Progenitor cell of endocrine pancreas (in vitro differentiated cells): ENCODE data around the gene KCNMB1. TPM values are rescaled to one million over a fixed set of nuclear protein-coding genes. Genes with fewer than 3 reads are reported as not detected.

Experiments used
- DNase-seq: peaks from one replicate; pipeline ENCODE4 v3.0.0; 2021; ENCODE audit warnings: low spot score; ENCODE audit not compliant: unreplicated experiment
- H3K27ac Mint-ChIP-seq: 2 replicates; pipeline ENCODE4 v1.8.0; 2021; ENCODE audit warnings: mild to moderate bottlenecking, moderate library complexity, mixed read lengths
- H3K27me3 Mint-ChIP-seq: 2 replicates; pipeline ENCODE4 v1.8.0; 2021; ENCODE audit warnings: mixed read lengths
- H3K36me3 Mint-ChIP-seq: 2 replicates; pipeline ENCODE4 v1.8.0; 2022; ENCODE audit warnings: mixed read lengths; ENCODE audit not compliant: insufficient read depth
- H3K4me1 Mint-ChIP-seq: 2 replicates; pipeline ENCODE4 v1.8.0; 2021; ENCODE audit warnings: low read depth, mixed read lengths
- H3K4me3 Mint-ChIP-seq: 2 replicates; pipeline ENCODE4 v1.8.0; 2021; ENCODE audit warnings: low read depth, mild to moderate bottlenecking, moderate library complexity, mixed read lengths
- H3K9me3 Mint-ChIP-seq: 2 replicates; pipeline ENCODE4 v1.8.0; 2021; ENCODE audit warnings: low read depth, mixed read lengths
- total RNA-seq: library from RNA; stranded (reverse); gene quantifications from 2 replicates; pipeline ENCODE4 v1.2.1, GENCODE V29; 2021
- TF ChIP-seq, protein P1 (sequence below): fragments of 200-600 bp; sonication (generic); IDR thresholded peaks from one replicate; pipeline ENCODE4 v1.5.0; 2021; ENCODE audit warnings: antibody characterized with exemption, mild to moderate bottlenecking; ENCODE audit not compliant: unreplicated experiment

The KCNMB1 gene
- total RNA-seq, 1 donor from 2014 or later: not detected

DNA sequence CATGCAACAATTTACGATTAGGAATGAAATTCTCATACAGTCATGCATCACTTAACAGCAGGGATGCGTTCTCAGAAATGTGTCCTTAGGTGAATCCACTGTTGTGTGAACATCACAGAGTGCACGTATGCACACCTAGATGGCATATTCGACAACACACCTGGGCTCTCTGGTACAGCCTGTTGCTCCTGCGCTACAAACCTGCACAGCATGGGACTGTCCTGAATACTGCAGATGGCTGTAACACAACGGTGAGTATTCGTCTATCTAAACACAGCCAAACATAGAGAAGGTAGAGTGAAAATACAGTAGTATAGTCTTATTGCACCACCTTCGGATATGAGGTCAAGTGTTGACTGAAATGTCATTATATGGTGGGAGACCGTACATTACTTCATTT is 47.6 kb downstream of the KCNMB1 start:
- TF ChIP-seq, protein P1, sequence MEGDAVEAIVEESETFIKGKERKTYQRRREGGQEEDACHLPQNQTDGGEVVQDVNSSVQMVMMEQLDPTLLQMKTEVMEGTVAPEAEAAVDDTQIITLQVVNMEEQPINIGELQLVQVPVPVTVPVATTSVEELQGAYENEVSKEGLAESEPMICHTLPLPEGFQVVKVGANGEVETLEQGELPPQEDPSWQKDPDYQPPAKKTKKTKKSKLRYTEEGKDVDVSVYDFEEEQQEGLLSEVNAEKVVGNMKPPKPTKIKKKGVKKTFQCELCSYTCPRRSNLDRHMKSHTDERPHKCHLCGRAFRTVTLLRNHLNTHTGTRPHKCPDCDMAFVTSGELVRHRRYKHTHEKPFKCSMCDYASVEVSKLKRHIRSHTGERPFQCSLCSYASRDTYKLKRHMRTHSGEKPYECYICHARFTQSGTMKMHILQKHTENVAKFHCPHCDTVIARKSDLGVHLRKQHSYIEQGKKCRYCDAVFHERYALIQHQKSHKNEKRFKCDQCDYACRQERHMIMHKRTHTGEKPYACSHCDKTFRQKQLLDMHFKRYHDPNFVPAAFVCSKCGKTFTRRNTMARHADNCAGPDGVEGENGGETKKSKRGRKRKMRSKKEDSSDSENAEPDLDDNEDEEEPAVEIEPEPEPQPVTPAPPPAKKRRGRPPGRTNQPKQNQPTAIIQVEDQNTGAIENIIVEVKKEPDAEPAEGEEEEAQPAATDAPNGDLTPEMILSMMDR: no peak
- no peak overlapping the region for H3K4me3 Mint-ChIP-seq
- H3K36me3 Mint-ChIP-seq: no peaks in the 10 kb centered on the region
- no peak overlapping the region for H3K27ac Mint-ChIP-seq
- H3K9me3 Mint-ChIP-seq: peaks cover 12% of the 10 kb centered on the region
- H3K27me3 Mint-ChIP-seq: peaks cover 13% of the 10 kb centered on the region
- DNase-seq: no peak
- no peaks in the 10 kb centered on the region for H3K4me1 Mint-ChIP-seq

DNA sequence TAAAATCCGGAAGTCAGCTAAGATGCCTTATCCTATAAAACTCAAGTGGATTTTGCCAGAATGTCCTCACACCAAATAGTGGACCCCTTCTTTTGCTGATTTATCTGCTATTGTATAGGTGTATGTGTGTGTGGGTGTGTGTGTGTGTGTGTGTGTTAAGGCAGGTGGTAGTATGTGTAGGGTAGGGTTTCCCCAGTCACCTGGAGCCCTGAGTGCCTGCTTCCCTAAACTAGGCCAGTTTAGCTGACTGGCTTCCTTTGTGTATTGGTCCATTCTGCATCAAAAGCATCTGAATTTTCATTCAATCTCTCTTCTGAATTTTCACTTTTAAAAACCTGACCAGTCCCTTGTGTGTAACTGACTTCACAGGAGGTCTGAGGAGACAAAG is 49.4 kb downstream of the KCNMB1 start:
- no peaks in the 10 kb centered on the region for H3K36me3 Mint-ChIP-seq
- no peak overlapping the region for H3K4me3 Mint-ChIP-seq
- DNase-seq: no peak
- no peak overlapping the region for H3K27ac Mint-ChIP-seq
- TF ChIP-seq, protein P1: no peak
- H3K9me3 Mint-ChIP-seq: peaks cover 12% of the 10 kb centered on the region
- peaks cover 11% of the 10 kb centered on the region for H3K27me3 Mint-ChIP-seq
- H3K4me1 Mint-ChIP-seq: no peaks in the 10 kb centered on the region

DNA sequence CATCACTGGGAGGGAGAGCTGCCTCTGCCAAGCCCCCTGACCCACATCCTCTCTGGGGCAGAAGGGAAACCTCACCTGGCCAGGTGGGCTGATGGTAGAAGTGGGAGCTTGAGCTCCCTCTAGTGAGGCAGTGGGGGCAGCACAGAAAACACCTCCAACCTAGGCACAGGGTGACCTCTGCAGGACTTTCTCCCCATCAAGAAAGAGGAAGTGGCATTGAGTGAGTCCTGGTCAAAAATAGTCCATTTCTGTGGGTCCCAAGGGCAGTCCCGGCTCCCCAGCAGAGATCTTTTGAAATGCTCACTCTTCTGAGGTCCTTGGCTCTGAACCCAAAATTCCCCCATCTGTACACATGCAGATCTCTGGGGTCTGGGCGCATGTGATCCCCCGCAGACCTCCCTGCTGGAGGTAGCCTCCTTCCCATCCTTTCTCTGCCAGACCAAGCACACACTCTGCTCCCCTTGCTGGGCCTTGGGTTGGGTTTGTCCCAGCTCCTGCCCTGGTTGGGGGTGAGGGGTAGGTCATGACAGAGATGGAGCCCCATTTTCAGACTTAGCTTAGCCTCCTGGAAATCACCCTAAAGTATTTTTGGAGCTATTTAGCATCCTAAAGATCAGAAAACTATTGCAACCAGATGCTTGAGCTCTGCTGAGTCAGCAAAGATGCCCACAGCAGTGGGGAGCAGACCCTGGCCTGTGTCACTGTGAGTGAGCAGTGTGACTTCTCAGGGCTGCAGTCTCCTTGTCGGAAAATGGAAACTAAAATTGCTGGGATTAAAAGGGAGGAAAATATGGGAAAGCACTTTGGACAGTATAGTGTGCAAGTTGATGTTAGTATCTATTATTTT is 50.0 kb downstream of the KCNMB1 start:
- Mint-ChIP-seq H3K27me3 (peaks cover 12% of the 10 kb centered on the region), H3K4me3 (no peak overlapping the region), H3K9me3 (peaks cover 9% of the 10 kb centered on the region), H3K27ac (no peak overlapping the region), H3K4me1 (no peaks in the 10 kb centered on the region), H3K36me3 (no peaks in the 10 kb centered on the region)
- DNase-seq: no peak
- TF ChIP-seq, protein P1: peak; percentile 20

DNA sequence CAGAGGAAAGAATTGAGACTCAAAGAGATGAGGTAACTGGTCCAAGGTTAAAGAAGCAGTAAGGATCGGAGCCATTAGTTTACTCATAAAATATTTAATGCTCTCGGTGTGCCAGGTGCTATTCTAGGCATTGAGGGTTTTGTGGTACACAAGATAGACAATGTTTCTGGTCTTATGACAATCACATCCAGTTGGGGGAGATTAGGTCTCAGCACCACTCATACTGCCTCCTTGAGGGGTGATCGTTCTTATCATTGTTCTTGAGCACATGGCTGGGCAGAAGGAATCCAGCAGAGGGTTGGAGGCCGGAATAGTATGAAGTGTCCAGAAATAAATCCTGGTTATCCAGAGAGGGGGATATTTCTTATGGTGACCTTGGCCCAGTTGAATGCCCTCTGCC is 50.9 kb downstream of the KCNMB1 start:
- Mint-ChIP-seq H3K4me1 (no peaks in the 10 kb centered on the region), H3K4me3 (no peak overlapping the region), H3K36me3 (no peaks in the 10 kb centered on the region), H3K27me3 (peaks cover 19% of the 10 kb centered on the region), H3K27ac (no peak overlapping the region), H3K9me3 (peaks cover 5% of the 10 kb centered on the region)
- DNase-seq: no peak
- TF ChIP-seq, protein P1: no peak

DNA sequence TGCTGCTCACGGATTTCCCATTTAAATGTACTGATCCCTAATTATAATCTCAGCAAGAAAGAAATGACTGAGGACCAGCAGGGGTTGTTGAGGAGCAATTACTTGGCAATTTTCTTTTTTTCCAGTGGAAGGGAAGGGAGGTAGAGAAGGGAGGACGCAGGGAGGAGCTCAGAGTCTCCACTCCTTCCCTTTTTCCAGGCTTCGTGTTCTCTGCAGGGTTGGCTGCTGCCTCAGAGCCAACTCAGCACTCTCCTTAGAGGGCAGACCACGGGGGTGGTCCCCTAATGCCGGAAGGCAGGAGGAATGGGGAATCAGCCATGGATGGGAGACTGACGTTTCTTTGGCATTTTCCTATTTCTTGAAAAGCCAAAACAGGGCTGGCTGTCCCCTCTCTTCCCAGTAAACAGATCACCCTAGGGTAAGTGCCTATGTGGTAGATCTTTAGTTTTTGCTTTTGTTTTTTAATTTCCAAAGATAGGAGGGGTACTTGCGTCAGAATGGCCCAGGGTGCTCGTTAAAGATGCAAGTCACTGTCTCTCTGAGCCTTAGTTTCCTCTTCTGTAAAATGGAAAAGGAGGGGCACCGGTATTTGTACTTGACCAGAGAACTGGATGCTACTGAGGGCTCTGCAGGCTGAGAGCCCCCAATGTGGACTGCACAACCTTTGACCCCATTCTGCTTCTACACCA is 52.0 kb downstream of the KCNMB1 start:
- H3K27ac Mint-ChIP-seq: no peak overlapping the region
- peaks cover 23% of the 10 kb centered on the region for H3K27me3 Mint-ChIP-seq
- no peaks in the 10 kb centered on the region for H3K36me3 Mint-ChIP-seq
- H3K4me1 Mint-ChIP-seq: no peaks in the 10 kb centered on the region
- no peak overlapping the region for H3K4me3 Mint-ChIP-seq
- TF ChIP-seq, protein P1: no peak
- peaks cover 5% of the 10 kb centered on the region for H3K9me3 Mint-ChIP-seq
- DNase-seq: no peak
